Adipocyte (in vitro differentiated cells): ENCODE measurements around the gene BNIP2.

Experiments used
- DNase-seq: peaks from one replicate; pipeline ENCODE4 v3.0.0-alpha.2; 2015; ENCODE audit warnings: low read depth
- H3K27me3 ChIP-seq: replicated peaks from 2 replicates; pipeline ENCODE4 v1.7.0; 2013; ENCODE audit warnings: mild to moderate bottlenecking, low read length, moderate library complexity; ENCODE audit not compliant: control insufficient read depth, insufficient read depth
- H3K36me3 ChIP-seq: 2 replicates; pipeline ENCODE4 v1.7.0; 2013; ENCODE audit warnings: low read length, mild to moderate bottlenecking, moderate library complexity; ENCODE audit not compliant: control insufficient read depth, insufficient read depth, severe bottlenecking
- H3K4me1 ChIP-seq: 2 replicates; pipeline ENCODE4 v1.7.0; 2013; ENCODE audit warnings: mild to moderate bottlenecking, low read length, moderate library complexity; ENCODE audit not compliant: control insufficient read depth, insufficient read depth
- H3K4me3 ChIP-seq: 2 replicates; pipeline ENCODE4 v1.7.0; 2013; ENCODE audit warnings: mild to moderate bottlenecking, low read length, moderate library complexity
- H3K9ac ChIP-seq: 2 replicates; pipeline ENCODE4 v1.7.0; 2013; ENCODE audit warnings: mild to moderate bottlenecking, low read length, moderate library complexity
- H3K9me3 ChIP-seq: 2 replicates; pipeline ENCODE4 v1.7.0; 2013; ENCODE audit warnings: mild to moderate bottlenecking, low read length, moderate library complexity; ENCODE audit not compliant: control insufficient read depth

Gene BNIP2

DNA sequence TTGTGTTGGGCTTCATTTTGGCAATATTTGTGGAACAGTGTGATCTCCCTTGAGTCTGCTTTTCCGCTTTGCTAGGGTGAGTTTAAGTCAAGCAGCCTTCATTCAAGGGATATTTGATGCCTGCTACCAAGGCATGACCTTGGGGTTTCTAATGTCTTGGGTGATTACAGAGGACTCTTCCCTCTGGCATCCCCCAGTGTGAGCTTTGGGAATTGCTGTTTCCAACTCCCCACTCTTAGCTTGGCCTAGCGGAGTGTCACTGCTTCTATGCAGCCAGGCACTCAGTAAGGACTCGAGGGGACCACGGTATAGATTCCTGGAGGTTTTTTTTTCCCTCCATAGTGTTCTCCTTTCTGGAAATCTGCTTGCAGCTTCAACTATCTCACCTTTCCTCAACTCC, 56.4 kb downstream of the BNIP2 start:
- Histone ChIP-seq H3K4me1 (no peaks in the 10 kb centered on the region), H3K36me3 (peaks cover 10% of the 10 kb centered on the region), H3K9ac (no peak overlapping the region), H3K4me3 (no peak overlapping the region), H3K27me3 (no peaks in the 10 kb centered on the region), H3K9me3 (no peaks in the 10 kb centered on the region)
- DNase-seq: no peak

- no peak overlapping the region for H3K9ac ChIP-seq
- no peaks in the 10 kb centered on the region for H3K9me3 ChIP-seq
- peaks cover 33% of the 10 kb centered on the region for H3K27me3 ChIP-seq
- no peaks in the 10 kb centered on the region for H3K4me1 ChIP-seq
- H3K4me3 ChIP-seq: no peak overlapping the region
- DNase-seq: peak; percentile 59
- no peaks in the 10 kb centered on the region for H3K36me3 ChIP-seq
These were observed 66.8 kb downstream of the BNIP2 start for GRCh38 chr15:59622289-59622688.

- no peak for DNase-seq
- no peaks in the 10 kb centered on the region for H3K4me1 ChIP-seq
- no peaks in the 10 kb centered on the region for H3K36me3 ChIP-seq
- H3K27me3 ChIP-seq: peaks cover 19% of the 10 kb centered on the region
- H3K4me3 ChIP-seq: no peak overlapping the region
- H3K9ac ChIP-seq: no peak overlapping the region
- no peaks in the 10 kb centered on the region for H3K9me3 ChIP-seq
These were observed 70.7 kb downstream of the BNIP2 start for GRCh38 chr15:59618406-59618805.

DNA sequence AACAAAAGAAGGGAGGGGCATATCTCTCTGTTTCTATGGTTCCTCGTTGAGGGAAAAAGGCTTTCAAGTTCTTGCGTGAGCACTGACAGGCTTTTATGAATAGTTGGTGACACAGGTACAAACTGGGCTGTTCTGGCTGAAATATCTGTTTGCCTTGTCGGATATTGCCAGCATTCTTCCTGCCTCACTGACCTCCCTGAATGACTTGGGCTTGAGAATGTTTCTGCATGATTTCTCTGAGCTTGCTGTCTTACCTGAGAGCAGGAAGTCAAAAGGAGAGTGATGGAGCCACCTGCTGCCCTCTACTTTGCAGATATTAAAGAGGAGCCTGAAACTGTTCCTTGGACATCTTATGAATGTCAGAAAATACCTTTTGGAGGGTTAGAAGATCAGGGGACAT, 72.7 kb downstream of the BNIP2 start:
- no peaks in the 10 kb centered on the region for H3K4me1 ChIP-seq
- no peak overlapping the region for H3K9ac ChIP-seq
- no peak overlapping the region for H3K4me3 ChIP-seq
- peaks cover 19% of the 10 kb centered on the region for H3K27me3 ChIP-seq
- no peak for DNase-seq
- H3K9me3 ChIP-seq: no peaks in the 10 kb centered on the region
- H3K36me3 ChIP-seq: no peaks in the 10 kb centered on the region

DNA sequence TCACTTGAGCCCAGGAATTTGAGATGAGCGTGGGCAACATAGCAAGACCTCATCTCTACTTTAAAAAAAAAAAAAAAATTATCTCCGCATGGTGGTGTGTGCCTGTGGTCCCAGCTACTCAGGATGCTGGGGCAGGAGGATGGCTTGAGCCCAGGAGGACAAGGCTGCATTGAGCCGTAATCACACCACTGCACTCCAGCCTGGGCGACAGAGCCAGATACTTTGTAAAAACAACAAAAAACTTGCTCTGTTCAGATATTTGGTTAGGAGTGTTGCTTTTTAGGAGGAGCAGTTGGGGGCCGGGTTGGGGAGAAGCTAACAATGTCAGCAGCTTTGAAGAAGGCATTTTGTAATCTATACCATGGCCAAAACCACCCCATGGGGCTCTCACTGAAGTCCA, 73.5 kb downstream of the BNIP2 start:
- H3K4me3 ChIP-seq: no peak overlapping the region
- H3K4me1 ChIP-seq: no peaks in the 10 kb centered on the region
- H3K9ac ChIP-seq: no peak overlapping the region
- no peak for DNase-seq
- no peaks in the 10 kb centered on the region for H3K36me3 ChIP-seq
- H3K27me3 ChIP-seq: peaks cover 19% of the 10 kb centered on the region
- no peaks in the 10 kb centered on the region for H3K9me3 ChIP-seq

DNA sequence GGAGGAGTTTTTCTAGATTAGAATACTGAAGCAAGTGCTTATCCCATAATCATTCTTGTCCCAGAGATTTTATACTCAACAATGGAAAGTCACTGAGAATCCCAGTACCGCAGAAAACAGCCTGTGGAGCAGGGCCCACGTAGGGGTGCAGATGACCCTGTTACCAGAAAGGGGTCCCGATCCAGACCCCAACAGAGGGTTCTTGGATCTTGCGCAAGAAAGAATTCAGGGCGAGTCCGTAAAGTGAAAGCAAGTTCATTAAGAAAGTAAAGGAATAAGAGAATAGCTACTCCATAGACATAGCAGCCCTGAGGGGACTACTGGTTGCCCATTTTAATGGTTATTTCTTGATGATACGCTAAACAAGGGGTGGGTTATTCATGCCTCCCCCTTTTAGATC, 75.0 kb downstream of the BNIP2 start:
- H3K9me3 ChIP-seq: no peaks in the 10 kb centered on the region
- H3K36me3 ChIP-seq: no peaks in the 10 kb centered on the region
- H3K4me1 ChIP-seq: no peaks in the 10 kb centered on the region
- no peak overlapping the region for H3K4me3 ChIP-seq
- no peak for DNase-seq
- no peak overlapping the region for H3K9ac ChIP-seq
- H3K27me3 ChIP-seq: peaks cover 11% of the 10 kb centered on the region

DNA sequence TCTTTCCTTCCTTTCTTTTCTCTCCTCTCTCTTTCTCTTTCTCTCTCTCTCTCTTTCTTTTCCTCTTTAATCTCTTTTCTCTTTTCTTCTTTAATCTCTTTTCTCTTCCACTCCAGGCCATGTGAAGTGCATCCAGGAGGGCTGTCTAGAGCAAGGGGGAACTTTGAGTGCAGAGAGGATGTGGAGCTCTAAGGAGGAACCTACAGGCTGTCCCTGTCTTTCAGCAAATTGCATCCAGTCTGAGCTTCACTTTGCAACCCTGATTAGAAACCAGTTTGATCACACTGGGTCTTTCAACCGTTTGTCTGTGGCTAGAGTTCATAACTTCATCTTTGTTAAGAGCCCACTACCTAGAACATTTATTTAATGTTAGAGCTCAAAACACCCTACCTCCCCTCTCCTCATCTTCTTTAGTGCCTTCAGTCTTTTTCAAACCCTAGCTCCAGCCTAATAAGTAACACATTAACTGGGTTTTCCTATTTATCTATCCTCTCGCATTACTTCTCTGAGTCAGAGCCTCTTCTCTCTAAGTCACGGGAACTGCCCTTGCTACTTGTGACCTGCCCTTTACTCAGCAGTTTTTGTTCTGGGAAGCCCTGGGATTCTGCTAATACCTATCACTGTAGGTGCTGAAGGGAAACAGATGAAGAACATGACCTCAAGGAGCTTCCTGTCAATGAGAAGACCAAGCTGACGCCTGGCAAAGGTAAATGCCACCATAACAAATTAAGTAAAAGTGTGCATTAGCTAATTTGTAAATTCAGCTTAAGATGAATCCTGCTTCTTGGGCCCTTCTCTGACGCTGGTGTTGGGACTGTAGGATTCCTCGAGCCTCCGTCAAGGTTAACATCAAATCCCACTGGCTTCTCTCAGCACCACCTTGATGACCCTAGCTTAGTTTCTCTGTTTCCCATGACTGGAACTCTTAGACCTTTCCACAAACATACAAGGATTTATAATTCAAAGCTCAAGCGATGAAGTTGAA, 77.6 kb downstream of the BNIP2 start, which contains the start of gene GCNT3:
TSS of gene GCNT3 (plus strand) at position 508 of the 985 bp plus-strand sequence. CDS start 6,456 bp downstream, outside the sequence.
- Histone ChIP-seq H3K4me3 (no peak within 1 kb of the TSS), H3K27me3 (peaks cover 10% of the 10 kb centered on the region), H3K4me1 (no peaks in the 10 kb centered on the region), H3K9me3 (no peaks in the 10 kb centered on the region), H3K9ac (no peak within 1 kb of the TSS), H3K36me3 (no peaks in the 10 kb centered on the region)
- DNase-seq: peak; percentile 27

- Histone ChIP-seq H3K4me1 (no peaks in the 10 kb centered on the region), H3K27me3 (peaks cover 10% of the 10 kb centered on the region), H3K9me3 (no peaks in the 10 kb centered on the region), H3K4me3 (no peak overlapping the region), H3K9ac (no peak overlapping the region), H3K36me3 (no peaks in the 10 kb centered on the region)
- no peak for DNase-seq
These were observed 79.1 kb downstream of the BNIP2 start for GRCh38 chr15:59609730-59610712.
